DOHH2 (cell line): ENCODE data around the gene KCNK7.

Experiments
- H3F3A ChIP-seq: fragments of 200-600 bp; sonication (generic), shearing (Covaris generic); 2 replicates; pipeline ENCODE4 v1.6.0; 2016; ENCODE audit warnings: antibody characterized with exemption, mild to moderate bottlenecking; ENCODE audit not compliant: control insufficient read depth, insufficient read depth
- H3K27ac ChIP-seq: fragments of 200-600 bp; sonication (generic); 2 replicates; pipeline ENCODE4 v1.5.1; 2014; ENCODE audit warnings: low read depth, mild to moderate bottlenecking, low read length, moderate library complexity
- H3K27me3 ChIP-seq: fragments of 200-600 bp; sonication (generic); 2 replicates; pipeline ENCODE4 v1.6.1; 2014; ENCODE audit warnings: mild to moderate bottlenecking, low read length, mixed read lengths; ENCODE audit not compliant: control insufficient read depth
- H3K36me3 ChIP-seq: fragments of 200-600 bp; sonication (generic); 2 replicates; pipeline ENCODE4 v1.6.1; 2014; ENCODE audit warnings: mild to moderate bottlenecking, low read length, moderate library complexity, mixed read lengths; ENCODE audit not compliant: control insufficient read depth
- H3K4me1 ChIP-seq: fragments of 200-600 bp; sonication (generic); 2 replicates; pipeline ENCODE4 v1.6.1; 2014; ENCODE audit warnings: mild to moderate bottlenecking, low read length, mixed read lengths; ENCODE audit not compliant: control insufficient read depth
- H3K4me2 ChIP-seq: fragments of 200-600 bp; sonication (generic); 2 replicates; pipeline ENCODE4 v1.6.0; 2014; ENCODE audit warnings: mild to moderate bottlenecking, low read length, moderate library complexity
- H3K4me3 ChIP-seq: fragments of 200-600 bp; sonication (generic); 2 replicates; pipeline ENCODE4 v1.5.1; 2014; ENCODE audit warnings: mild to moderate bottlenecking, low read length, mixed read lengths
- H3K79me2 ChIP-seq: fragments of 200-600 bp; sonication (generic); 2 replicates; pipeline ENCODE4 v1.6.1; 2014; ENCODE audit warnings: mild to moderate bottlenecking, low read length, mixed read lengths; ENCODE audit not compliant: control insufficient read depth
- H3K9me2 ChIP-seq: fragments of 200-600 bp; sonication (generic); replicated peaks from 2 replicates; pipeline ENCODE4 v1.6.1; 2014; ENCODE audit warnings: mild to moderate bottlenecking, low read length, mixed read lengths; ENCODE audit not compliant: control insufficient read depth
- H3K9me3 ChIP-seq: fragments of 200-600 bp; sonication (generic); 2 replicates; pipeline ENCODE4 v1.6.1; 2014; ENCODE audit warnings: antibody characterized with exemption, low read length, mixed read lengths; ENCODE audit not compliant: control insufficient read depth, insufficient read depth
- H4K20me1 ChIP-seq: fragments of 200-600 bp; sonication (generic); 2 replicates; pipeline ENCODE4 v1.6.0; 2014; ENCODE audit warnings: low read depth, mild to moderate bottlenecking, antibody characterized with exemption, low read length, moderate library complexity; ENCODE audit not compliant: control insufficient read depth, insufficient read depth
- CTCF ChIP-seq: fragments of 200-600 bp; sonication (generic); IDR thresholded peaks from one replicate; pipeline ENCODE4 v1.5.1; 2014; ENCODE audit warnings: antibody characterized with exemption, mild to moderate bottlenecking, low read depth, low read length; ENCODE audit not compliant: poor library complexity, severe bottlenecking
- EZH2phosphoT487 ChIP-seq: fragments of 200-600 bp; sonication (generic); IDR thresholded peaks from 2 replicates; pipeline ENCODE4 v1.6.1; 2017; ENCODE audit warnings: borderline replicate concordance, mild to moderate bottlenecking, antibody characterized with exemption, low read length, moderate library complexity, mixed read lengths

Gene KCNK7

GRCh38 chr11:65551572-65552387, 43.8 kb downstream of the KCNK7 start:
- TF ChIP-seq EZH2phosphoT487 (no peak), CTCF (peak; percentile 95)
- H3K27me3 ChIP-seq: no peaks in the 10 kb centered on the region
- peaks cover 13% of the 10 kb centered on the region for H3F3A ChIP-seq
- peak overlapping the region; percentile 54 for H3K4me2 ChIP-seq
- no peaks in the 10 kb centered on the region for H4K20me1 ChIP-seq
- no peaks in the 10 kb centered on the region for H3K79me2 ChIP-seq
- peak overlapping the region; percentile 31 for H3K4me3 ChIP-seq
- no peaks in the 10 kb centered on the region for H3K9me3 ChIP-seq
- H3K36me3 ChIP-seq: no peaks in the 10 kb centered on the region
- no peaks in the 10 kb centered on the region for H3K9me2 ChIP-seq
- H3K27ac ChIP-seq: peak overlapping the region; percentile 44; the same call in 1 of the 2 replicates
- H3K4me1 ChIP-seq: peaks cover 60% of the 10 kb centered on the region

GRCh38 chr11:65549096-65549495, 46.5 kb downstream of the KCNK7 start:
- no peak overlapping the region for H3K4me3 ChIP-seq
- no peaks in the 10 kb centered on the region for H3K9me2 ChIP-seq
- peaks cover 24% of the 10 kb centered on the region for H3F3A ChIP-seq
- TF ChIP-seq EZH2phosphoT487 (no peak), CTCF (no peak)
- H3K9me3 ChIP-seq: no peaks in the 10 kb centered on the region
- peaks cover 71% of the 10 kb centered on the region for H3K4me1 ChIP-seq
- H3K27ac ChIP-seq: no peak overlapping the region
- no peaks in the 10 kb centered on the region for H4K20me1 ChIP-seq
- H3K4me2 ChIP-seq: no peak overlapping the region
- H3K36me3 ChIP-seq: no peaks in the 10 kb centered on the region
- H3K79me2 ChIP-seq: no peaks in the 10 kb centered on the region
- no peaks in the 10 kb centered on the region for H3K27me3 ChIP-seq

GRCh38 chr11:65548395-65548794, 47.2 kb downstream of the KCNK7 start:
- no peak overlapping the region for H3K4me3 ChIP-seq
- peaks cover 24% of the 10 kb centered on the region for H3F3A ChIP-seq
- no peaks in the 10 kb centered on the region for H3K27me3 ChIP-seq
- no peak overlapping the region for H3K27ac ChIP-seq
- no peaks in the 10 kb centered on the region for H3K9me2 ChIP-seq
- no peaks in the 10 kb centered on the region for H3K9me3 ChIP-seq
- TF ChIP-seq EZH2phosphoT487: no peak
- TF ChIP-seq CTCF: no peak
- H3K79me2 ChIP-seq: no peaks in the 10 kb centered on the region
- H3K36me3 ChIP-seq: no peaks in the 10 kb centered on the region
- peaks cover 64% of the 10 kb centered on the region for H3K4me1 ChIP-seq
- no peaks in the 10 kb centered on the region for H4K20me1 ChIP-seq
- H3K4me2 ChIP-seq: no peak overlapping the region
